ENCODE results near the gene NHLH1. TPM values are rescaled to one million over a fixed set of nuclear protein-coding genes. Genes with fewer than 3 reads are reported as not detected.

The NHLH1 gene
- total RNA-seq, 2 experiments from 2014 or later: 0.22 to 0.45 TPM

DNA sequence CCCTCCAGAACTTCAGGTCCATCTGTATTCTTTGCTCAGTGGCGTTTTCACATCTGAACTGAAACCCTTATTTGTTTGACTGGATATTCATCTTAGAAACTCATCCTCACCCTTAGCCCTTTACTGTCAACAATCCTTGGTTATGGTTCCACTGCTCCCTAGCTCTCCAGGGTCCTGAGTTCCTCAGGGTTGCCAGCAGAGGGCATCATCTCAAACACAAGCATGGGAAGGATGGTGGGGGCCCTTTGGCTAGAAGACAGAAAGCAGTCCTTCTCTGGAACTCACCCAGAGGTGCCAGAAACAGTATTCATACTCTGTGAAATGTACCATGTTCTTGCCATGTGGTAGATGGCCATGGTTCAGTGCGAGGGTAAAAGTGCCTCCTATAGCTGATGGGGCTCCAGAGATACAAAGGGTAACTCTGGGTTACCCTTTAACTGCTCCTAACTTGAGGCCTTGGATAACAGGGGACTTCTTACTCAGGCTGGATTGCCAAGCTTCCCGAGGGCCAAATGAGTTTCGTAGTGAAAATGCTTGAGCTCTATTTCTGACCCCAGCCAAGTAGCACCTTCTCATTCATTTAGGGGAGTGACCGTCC is 12.4 kb upstream of the NHLH1 start:
- Mint-ChIP-seq H3K27ac (no peak overlapping the region), H3K36me3 (ENCODE audit: low read depth) (peaks cover 48% of the 10 kb centered on the region), H3K4me3 (no peak overlapping the region), H3K4me1 (ENCODE audit: low read depth) (peaks cover 2% of the 10 kb centered on the region), H3K9me3 (no peaks in the 10 kb centered on the region), H3K27me3 (no peaks in the 10 kb centered on the region)
- TF ChIP-seq CTCF (IDR thresholded peaks at IDR 0.05): peak; percentile 11
- peak; percentile 70 for ATAC-seq
- intact Hi-C loops (cut with micrococcal nuclease): no loop called here
- DNase-seq: peak; percentile 24
- ChIA-PET POLR2A (interaction anchor here (1.2 kb wide), 1 partner anchor 8 kb away, joined by 4 read pairs; no protein-coding TSS in a partner anchor), CTCF (interaction anchor here (0.7 to 7.5 kb wide), 22 partner anchors 9 to 322 kb away, joined by 3 to 87 read pairs (median 4); partner anchors contain the start of genes COPA and NCSTN)

GRCh38 chr1:160357286-160358002 is 9.4 kb upstream of the NHLH1 start:
- H3K9me3 Mint-ChIP-seq: no peaks in the 10 kb centered on the region
- no peaks in the 10 kb centered on the region for H3K27me3 Mint-ChIP-seq
- H3K36me3 Mint-ChIP-seq (ENCODE audit: low read depth): peaks cover 42% of the 10 kb centered on the region
- no peaks in the 10 kb centered on the region for H3K4me1 Mint-ChIP-seq (ENCODE audit: low read depth)
- ATAC-seq: no peak
- intact Hi-C loops (cut with micrococcal nuclease): no loop called here
- no peak overlapping the region for H3K4me3 Mint-ChIP-seq
- no peak for TF ChIP-seq CTCF (IDR thresholded peaks at IDR 0.05)
- ChIA-PET POLR2A (interaction anchor here (0.7 to 1.3 kb wide), 4 partner anchors 11 to 145 kb away, joined by 3 read pairs; no protein-coding TSS in a partner anchor), CTCF (interaction anchor here (1.0 to 7.5 kb wide), 3 partner anchors 18 to 165 kb away, joined by 3 to 87 read pairs (median 4); no protein-coding TSS in a partner anchor)
- no peak overlapping the region for H3K27ac Mint-ChIP-seq
- DNase-seq: no peak

DNA sequence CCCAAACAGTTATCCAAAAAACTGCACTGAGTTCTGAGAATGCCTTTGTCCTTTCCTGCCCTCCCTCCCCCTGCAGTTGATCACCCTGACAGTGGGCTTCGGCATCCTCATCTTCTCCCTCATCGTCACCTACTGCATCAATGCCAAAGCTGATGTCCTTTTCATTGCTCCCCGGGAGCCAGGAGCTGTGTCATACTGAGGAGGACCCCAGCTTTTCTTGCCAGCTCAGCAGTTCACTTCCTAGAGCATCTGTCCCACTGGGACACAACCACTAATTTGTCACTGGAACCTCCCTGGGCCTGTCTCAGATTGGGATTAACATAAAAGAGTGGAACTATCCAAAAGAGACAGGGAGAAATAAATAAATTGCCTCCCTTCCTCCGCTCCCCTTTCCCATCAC is 8.8 kb upstream of the NHLH1 start:
- ChIA-PET CTCF (interaction anchor here (1.5 kb wide), 1 partner anchor 19 kb away, joined by 5 read pairs; no protein-coding TSS in a partner anchor), POLR2A (interaction anchor here (0.6 to 1.3 kb wide), 3 partner anchors 13 to 259 kb away, joined by 3 read pairs; no protein-coding TSS in a partner anchor)
- TF ChIP-seq CTCF (IDR thresholded peaks at IDR 0.05): no peak
- Mint-ChIP-seq H3K4me3 (no peak overlapping the region), H3K36me3 (ENCODE audit: low read depth) (peaks cover 37% of the 10 kb centered on the region), H3K4me1 (ENCODE audit: low read depth) (no peaks in the 10 kb centered on the region), H3K27me3 (no peaks in the 10 kb centered on the region), H3K9me3 (no peaks in the 10 kb centered on the region), H3K27ac (no peak overlapping the region)
- no peak for DNase-seq
- no peak for ATAC-seq
- intact Hi-C loops (cut with micrococcal nuclease): no loop called here

GRCh38 chr1:160359559-160360226 is 7.2 kb upstream of the NHLH1 start:
- Mint-ChIP-seq H3K27ac (no peak overlapping the region), H3K27me3 (no peaks in the 10 kb centered on the region), H3K36me3 (ENCODE audit: low read depth) (peaks cover 26% of the 10 kb centered on the region), H3K9me3 (no peaks in the 10 kb centered on the region), H3K4me1 (ENCODE audit: low read depth) (no peaks in the 10 kb centered on the region), H3K4me3 (no peak overlapping the region)
- TF ChIP-seq CTCF (IDR thresholded peaks at IDR 0.05): no peak
- CTCF ChIA-PET: interaction anchor here (1.5 to 8.6 kb wide), 2 partner anchors 17 to 18 kb away, joined by 5 to 41 read pairs; no protein-coding TSS in a partner anchor
- ATAC-seq (no peak), DNase-seq (no peak)
- POLR2A ChIA-PET: interaction anchor here (0.9 kb wide), 1 partner anchor 8 kb away, joined by 3 read pairs; no protein-coding TSS in a partner anchor
- intact Hi-C loops (cut with micrococcal nuclease): no loop called here

All from activated CD8-positive, alpha-beta T cell treated with anti-CD3 and anti-CD28 coated beads for 36 hours (primary cell).